ENCODE measurements around the gene STK33.

Gene STK33

DNA sequence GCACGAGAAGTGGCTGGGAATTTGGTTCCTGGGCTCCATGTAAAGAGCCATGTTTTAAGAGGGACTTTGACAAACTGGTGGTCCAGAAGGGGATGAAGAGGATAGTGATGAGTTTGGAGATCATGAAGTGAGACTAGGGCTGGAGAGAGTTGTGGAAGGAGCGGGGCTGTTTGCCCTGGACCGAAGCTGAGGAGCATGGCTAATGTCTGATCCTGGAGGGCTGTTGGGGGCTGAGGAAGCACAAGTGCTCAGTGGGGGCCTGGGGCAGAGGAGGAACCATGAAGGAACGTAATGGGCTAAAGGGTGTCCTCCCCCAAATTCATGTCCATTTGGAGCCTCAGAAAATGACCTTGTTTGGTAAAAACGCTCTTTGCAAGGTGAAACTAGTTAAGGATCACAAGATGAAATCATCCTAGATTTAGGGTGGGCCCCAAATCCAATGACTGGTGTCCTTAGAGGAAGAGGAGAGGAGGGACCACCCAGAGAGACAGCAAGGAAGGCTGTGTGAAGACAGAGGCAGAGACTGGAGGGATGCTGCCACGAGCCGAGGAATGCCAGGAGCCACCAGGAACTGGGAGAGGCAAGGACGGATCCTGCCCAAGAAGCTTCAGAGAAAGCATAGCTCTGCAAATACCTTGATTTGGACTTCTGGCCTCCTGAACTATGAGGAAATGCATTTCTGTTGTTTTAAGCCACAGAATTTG is 223.1 kb downstream of the STK33 start:
- in situ Hi-C loops (cut with HindIII; ENCODE audit: low sequenced_read_pairs), result no loop called here
- H3K4me3 ChIP-seq (ENCODE audit: low read depth, low read length), result no peak overlapping the region
- DNase-seq (ENCODE audit: low read depth, low spot score), result no peak
- TF ChIP-seq, protein P1, sequence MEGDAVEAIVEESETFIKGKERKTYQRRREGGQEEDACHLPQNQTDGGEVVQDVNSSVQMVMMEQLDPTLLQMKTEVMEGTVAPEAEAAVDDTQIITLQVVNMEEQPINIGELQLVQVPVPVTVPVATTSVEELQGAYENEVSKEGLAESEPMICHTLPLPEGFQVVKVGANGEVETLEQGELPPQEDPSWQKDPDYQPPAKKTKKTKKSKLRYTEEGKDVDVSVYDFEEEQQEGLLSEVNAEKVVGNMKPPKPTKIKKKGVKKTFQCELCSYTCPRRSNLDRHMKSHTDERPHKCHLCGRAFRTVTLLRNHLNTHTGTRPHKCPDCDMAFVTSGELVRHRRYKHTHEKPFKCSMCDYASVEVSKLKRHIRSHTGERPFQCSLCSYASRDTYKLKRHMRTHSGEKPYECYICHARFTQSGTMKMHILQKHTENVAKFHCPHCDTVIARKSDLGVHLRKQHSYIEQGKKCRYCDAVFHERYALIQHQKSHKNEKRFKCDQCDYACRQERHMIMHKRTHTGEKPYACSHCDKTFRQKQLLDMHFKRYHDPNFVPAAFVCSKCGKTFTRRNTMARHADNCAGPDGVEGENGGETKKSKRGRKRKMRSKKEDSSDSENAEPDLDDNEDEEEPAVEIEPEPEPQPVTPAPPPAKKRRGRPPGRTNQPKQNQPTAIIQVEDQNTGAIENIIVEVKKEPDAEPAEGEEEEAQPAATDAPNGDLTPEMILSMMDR (IDR thresholded peaks at IDR 0.05; ENCODE audit: low read depth, low read length), result no peak

DNA sequence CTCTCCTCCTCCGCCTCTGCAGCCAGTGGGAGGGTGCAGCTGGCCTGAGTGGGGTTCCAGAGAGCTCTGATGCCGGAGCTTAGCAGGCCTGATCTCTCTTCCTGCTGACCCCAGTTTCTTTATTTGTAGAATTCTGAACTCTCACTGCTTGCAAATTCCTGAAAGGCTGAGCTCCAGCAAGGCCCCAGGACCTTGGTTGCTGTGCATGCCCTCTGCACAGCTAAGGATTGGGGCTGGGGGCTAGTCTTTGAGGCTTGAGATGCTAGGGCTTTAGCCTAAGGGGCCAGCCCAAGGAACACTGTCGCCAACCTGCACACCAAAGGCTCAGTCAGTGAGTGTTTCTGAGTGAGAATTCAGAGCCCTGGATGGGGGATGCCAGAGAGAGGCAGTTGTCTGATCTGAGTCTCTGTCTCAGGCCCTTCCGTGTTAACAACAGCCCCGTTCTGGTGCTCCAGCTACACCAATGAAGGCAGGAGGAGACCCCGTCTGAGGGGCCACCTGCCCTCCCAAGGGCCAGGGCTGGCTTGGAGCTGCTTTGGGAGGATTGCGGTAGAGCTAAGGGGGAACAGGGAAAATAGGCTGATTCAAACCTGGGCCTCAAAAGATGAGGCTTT is 224.3 kb downstream of the STK33 start:
- in situ Hi-C loops (cut with HindIII; ENCODE audit: low sequenced_read_pairs), result no loop called here
- H3K4me3 ChIP-seq (ENCODE audit: low read depth, low read length), result no peak overlapping the region
- TF ChIP-seq, protein P1 (IDR thresholded peaks at IDR 0.05; ENCODE audit: low read depth, low read length), result no peak
- no peak for DNase-seq (ENCODE audit: low read depth, low spot score)

DNA sequence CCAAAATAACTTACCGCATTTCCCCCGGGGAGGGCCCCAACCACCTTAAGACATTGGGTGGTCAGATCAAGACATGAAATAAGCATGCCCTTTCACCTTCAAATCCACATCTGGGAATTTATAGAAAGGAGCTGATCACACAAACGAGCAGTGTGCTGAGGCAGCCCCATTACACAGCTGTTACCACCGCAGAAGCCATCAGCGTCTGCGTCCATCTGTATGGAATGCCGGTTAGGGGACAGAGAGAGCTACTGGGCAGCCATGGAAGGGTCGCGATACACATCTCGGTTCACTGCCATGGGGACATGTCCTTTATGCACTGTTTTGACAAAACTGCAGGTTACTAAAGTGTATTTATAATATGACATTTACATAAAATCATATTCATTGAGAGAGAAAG is 225.3 kb downstream of the STK33 start:
- in situ Hi-C loops (cut with HindIII; ENCODE audit: low sequenced_read_pairs), result no loop called here
- H3K4me3 ChIP-seq (ENCODE audit: low read depth, low read length), result no peak overlapping the region
- no peak for DNase-seq (ENCODE audit: low read depth, low spot score)
- TF ChIP-seq, protein P1 (IDR thresholded peaks at IDR 0.05; ENCODE audit: low read depth, low read length), result no peak

DNA sequence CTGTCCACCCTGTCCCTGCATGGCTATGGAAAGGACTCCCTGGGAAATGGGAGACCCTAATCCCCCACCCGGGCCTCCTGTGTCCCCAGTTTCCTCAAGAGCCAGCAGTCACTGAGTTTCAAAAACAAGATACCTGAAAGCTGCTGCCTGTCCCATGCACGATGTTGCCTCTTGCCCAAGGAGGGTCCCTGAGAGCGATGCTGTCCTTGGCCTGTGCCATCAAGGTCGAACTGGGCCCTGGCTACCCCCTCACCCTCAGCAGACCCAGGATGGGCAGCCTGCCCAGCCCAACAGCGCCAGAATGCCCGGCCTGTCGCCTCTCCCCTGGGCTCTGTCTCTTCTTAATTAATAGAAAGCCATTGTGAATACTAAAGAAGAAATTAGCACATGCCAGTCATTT is 225.8 kb downstream of the STK33 start:
- DNase-seq (ENCODE audit: low read depth, low spot score), result no peak
- TF ChIP-seq, protein P1 (IDR thresholded peaks at IDR 0.05; ENCODE audit: low read depth, low read length), result no peak
- no peak overlapping the region for H3K4me3 ChIP-seq (ENCODE audit: low read depth, low read length)
- in situ Hi-C loops (cut with HindIII; ENCODE audit: low sequenced_read_pairs), result no loop called here

DNA sequence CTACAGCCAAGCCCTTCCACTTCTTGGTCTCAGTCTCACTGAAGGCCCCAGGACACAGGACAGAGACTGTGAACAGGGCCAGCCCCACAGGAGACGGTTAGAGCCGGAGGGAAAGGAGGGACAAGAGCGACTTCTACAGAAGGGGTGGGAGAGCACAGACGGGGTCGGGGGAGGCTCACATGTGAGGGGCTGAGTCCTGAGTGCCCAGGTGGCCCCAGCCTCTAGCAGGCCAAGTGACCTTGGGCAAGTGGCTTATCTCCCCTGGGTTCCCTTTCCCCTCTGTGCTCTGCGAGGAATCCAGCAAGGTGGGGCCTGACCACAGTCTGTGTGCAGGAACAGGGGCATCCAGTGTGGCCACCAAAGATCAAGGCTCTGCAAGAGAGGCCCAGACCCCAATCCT is 227.7 kb downstream of the STK33 start:
- in situ Hi-C loops (cut with HindIII; ENCODE audit: low sequenced_read_pairs), result no loop called here
- no peak overlapping the region for H3K4me3 ChIP-seq (ENCODE audit: low read depth, low read length)
- no peak for DNase-seq (ENCODE audit: low read depth, low spot score)
- TF ChIP-seq, protein P1 (IDR thresholded peaks at IDR 0.05; ENCODE audit: low read depth, low read length), result no peak

DNA sequence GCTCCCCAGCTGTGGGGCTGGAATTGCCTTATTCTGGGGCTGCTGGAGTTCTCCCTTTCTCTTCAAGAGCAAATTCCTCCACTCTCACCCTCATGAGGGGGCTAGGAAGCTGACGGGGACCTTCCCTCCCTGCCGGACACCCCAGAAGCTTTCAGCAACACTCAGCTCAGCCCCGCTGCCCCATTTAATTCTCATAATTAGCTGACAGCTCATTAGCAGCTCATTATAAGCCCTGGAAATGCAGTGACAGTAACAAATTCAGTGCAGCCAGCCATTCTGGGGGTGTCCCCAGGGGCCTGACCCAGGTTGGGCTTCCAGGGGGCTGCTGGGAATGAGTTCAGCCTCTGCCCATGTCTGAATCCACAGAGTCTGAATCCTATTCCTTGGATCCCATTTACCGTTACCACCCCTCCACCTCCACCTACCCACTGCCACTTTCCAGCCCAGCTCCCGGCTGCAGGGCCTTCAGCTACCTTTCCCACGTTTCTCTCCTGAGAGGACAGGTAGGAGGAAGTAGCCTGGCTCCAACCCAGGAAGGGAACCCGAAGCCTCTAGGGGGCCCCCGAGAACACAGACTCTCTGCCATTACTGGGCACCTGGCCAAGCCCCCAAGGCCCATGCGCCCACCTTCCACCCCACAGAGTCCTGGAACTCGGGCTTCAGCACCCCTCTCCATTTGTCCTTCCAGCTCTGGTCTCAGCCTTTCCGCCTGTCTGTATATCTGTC is 228.6 kb downstream of the STK33 start:
- in situ Hi-C loops (cut with HindIII; ENCODE audit: low sequenced_read_pairs), result no loop called here
- DNase-seq (ENCODE audit: low read depth, low spot score), result no peak
- no peak overlapping the region for H3K4me3 ChIP-seq (ENCODE audit: low read depth, low read length)
- TF ChIP-seq, protein P1 (IDR thresholded peaks at IDR 0.05; ENCODE audit: low read depth, low read length), result no peak

Data from astrocyte of the spinal cord (primary cell).